ENCODE data around the gene KCNF1.

The KCNF1 gene

DNA sequence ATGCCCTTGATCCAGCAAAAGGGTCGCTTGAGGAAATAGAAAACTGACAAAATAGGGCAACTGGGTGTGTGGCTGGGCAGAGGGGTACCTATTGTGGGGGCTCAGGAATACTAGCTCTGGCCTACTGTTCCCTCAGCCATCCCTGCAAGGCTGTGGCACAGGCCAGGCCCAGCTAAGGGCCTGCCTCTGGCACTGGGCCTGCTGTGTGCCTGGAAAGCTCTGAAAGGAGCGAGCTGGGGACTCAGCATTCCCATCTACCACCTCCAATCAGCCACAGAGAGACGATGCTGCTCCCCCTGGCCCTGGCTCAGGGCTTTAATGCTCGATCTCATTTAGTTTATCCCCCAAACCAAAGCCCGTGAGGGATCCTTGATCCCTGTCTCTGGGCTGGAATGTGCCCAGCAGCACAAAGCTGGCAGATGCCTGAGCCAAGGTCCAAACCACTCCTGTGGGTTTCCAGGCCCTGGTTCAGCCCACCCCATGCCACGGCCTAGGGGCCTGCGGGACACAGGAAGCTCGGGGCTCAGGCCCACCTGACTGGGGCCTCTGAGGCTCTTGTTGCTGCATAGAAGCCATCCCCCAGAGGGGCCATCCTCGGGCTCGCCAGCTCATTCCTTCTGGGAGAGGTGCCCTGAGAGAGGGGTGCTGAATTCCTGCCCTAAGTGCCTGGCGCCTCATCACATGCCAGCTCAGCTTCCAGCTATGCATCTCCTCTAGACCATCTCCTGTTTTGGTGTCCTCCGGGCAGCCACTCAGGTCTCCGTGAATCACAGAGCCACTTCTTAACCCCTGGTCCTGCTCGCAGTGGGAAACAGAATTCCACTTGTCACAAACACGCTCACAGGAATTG, 43.0 kb upstream of the KCNF1 start:
- no peaks in the 10 kb centered on the region for H3K36me3 ChIP-seq (ENCODE audit: control insufficient read depth, insufficient read depth, low read length)
- H3K4me1 ChIP-seq (ENCODE audit: control insufficient read depth, insufficient read depth, low read length, poor library complexity, severe bottlenecking), result peaks cover 3% of the 10 kb centered on the region
- no peaks in the 10 kb centered on the region for H3K27me3 ChIP-seq (replicated peaks; ENCODE audit: control insufficient read depth, insufficient read depth, low read length, poor library complexity, severe bottlenecking)
- H3K9me3 ChIP-seq (ENCODE audit: control insufficient read depth, low read length), result no peaks in the 10 kb centered on the region
- no peak overlapping the region for H3K4me3 ChIP-seq (ENCODE audit: insufficient read depth, low read depth, low read length, poor library complexity, severe bottlenecking)
- H3K27ac ChIP-seq (ENCODE audit: insufficient read depth, low read length, poor library complexity, severe bottlenecking), result no peak overlapping the region
- no peak for DNase-seq

DNA sequence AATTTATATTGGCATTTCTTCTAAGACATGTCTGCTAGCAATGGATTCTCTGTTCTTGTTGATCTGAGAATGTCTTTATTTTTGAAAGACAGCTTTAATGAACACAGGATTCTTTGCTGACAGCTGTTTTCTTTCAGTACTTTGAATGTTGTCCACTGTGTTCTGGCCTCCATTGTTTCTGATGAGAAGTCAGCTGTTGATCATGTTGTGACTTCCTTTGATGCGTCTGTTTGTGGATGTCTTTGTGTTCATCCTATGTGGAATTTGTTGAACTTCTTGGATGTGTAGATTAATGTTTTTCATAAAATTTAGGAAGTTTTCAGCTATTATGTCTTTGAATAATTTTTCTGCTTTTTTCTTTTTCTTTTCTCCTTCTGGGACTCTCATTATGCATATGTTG, 39.8 kb upstream of the KCNF1 start:
- Histone ChIP-seq H3K27me3 (replicated peaks; ENCODE audit: control insufficient read depth, insufficient read depth, low read length, poor library complexity, severe bottlenecking) (no peaks in the 10 kb centered on the region), H3K4me1 (ENCODE audit: control insufficient read depth, insufficient read depth, low read length, poor library complexity, severe bottlenecking) (no peaks in the 10 kb centered on the region), H3K27ac (ENCODE audit: insufficient read depth, low read length, poor library complexity, severe bottlenecking) (no peak overlapping the region), H3K9me3 (ENCODE audit: control insufficient read depth, low read length) (no peaks in the 10 kb centered on the region), H3K4me3 (ENCODE audit: insufficient read depth, low read depth, low read length, poor library complexity, severe bottlenecking) (no peak overlapping the region), H3K36me3 (ENCODE audit: control insufficient read depth, insufficient read depth, low read length) (no peaks in the 10 kb centered on the region)
- no peak for DNase-seq

DNA sequence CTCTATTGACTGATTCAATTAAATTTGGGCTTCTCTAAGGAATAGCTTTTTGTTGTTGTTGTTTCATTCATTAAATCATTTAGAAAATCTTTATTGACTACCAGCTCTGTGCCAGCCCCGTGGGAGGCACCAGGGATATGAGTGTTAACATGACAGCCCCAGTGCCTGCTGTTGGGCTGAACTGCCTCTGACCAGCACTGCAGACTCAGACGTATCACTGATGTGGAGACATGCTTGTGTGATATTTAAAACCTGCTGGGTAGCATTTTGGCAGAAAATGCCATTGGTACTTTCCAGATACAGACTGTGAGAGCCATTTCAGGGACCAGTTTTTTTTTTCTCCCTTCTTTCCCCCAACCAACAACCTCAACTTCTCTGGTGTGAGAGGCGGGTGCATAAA, 38.6 kb upstream of the KCNF1 start:
- no peaks in the 10 kb centered on the region for H3K27me3 ChIP-seq (replicated peaks; ENCODE audit: control insufficient read depth, insufficient read depth, low read length, poor library complexity, severe bottlenecking)
- H3K4me3 ChIP-seq (ENCODE audit: insufficient read depth, low read depth, low read length, poor library complexity, severe bottlenecking), result no peak overlapping the region
- no peaks in the 10 kb centered on the region for H3K9me3 ChIP-seq (ENCODE audit: control insufficient read depth, low read length)
- DNase-seq, result no peak
- no peaks in the 10 kb centered on the region for H3K36me3 ChIP-seq (ENCODE audit: control insufficient read depth, insufficient read depth, low read length)
- no peak overlapping the region for H3K27ac ChIP-seq (ENCODE audit: insufficient read depth, low read length, poor library complexity, severe bottlenecking)
- no peaks in the 10 kb centered on the region for H3K4me1 ChIP-seq (ENCODE audit: control insufficient read depth, insufficient read depth, low read length, poor library complexity, severe bottlenecking)

DNA sequence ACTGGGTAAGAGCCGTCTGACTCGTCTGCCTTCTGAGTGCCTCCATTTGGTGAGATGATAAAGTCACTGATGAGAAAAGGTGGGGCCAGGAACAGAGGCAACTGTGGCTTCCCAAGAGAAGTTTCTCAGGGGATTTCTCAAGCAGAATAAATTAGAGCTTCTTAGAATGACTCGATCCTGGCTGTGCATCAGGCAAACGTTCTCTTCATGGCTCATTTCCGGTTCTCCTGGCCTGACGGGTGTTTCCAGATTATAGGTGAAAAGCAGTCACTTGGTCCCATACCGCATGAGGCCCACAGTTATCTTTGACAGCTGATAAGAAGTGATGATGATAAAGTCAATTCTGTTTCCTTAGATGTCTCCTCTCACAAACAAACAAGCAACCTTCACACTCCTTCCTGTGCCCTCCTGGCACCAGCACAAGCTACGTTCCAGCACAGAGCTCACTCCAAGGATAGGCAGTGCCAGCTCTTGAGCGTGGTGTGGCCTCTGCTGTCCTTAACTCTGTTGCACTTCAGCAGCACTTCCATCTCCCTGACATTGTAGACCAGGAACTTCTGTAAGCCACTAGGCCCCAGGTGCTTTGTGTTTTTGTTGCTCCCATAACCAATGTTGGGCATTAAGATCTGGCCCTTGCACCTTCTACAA, 37.8 kb upstream of the KCNF1 start:
- H3K4me3 ChIP-seq (ENCODE audit: insufficient read depth, low read depth, low read length, poor library complexity, severe bottlenecking), result no peak overlapping the region

DNA sequence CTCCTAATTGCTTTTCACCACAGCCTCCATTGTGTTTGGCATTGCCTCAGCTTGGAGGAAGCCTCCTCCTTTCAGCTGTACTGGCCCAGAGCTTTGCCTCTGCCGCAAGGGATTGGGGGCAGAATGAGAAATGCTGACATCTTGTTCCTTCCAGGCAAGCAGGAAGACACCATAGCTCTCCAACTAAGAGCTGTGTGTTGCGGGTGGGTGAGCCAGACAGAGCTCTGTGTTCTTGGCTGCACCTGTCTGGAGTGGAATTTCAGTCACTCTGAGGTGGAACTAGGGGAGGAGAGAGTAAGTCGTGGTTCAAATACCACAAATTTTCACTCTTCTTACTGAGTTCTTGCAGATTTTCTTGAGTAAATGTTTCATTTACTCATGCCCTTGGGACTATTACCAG, 36.6 kb upstream of the KCNF1 start:
- H3K36me3 ChIP-seq (ENCODE audit: control insufficient read depth, insufficient read depth, low read length), result no peaks in the 10 kb centered on the region
- no peak overlapping the region for H3K4me3 ChIP-seq (ENCODE audit: insufficient read depth, low read depth, low read length, poor library complexity, severe bottlenecking)
- H3K9me3 ChIP-seq (ENCODE audit: control insufficient read depth, low read length), result no peaks in the 10 kb centered on the region
- no peaks in the 10 kb centered on the region for H3K4me1 ChIP-seq (ENCODE audit: control insufficient read depth, insufficient read depth, low read length, poor library complexity, severe bottlenecking)
- H3K27ac ChIP-seq (ENCODE audit: insufficient read depth, low read length, poor library complexity, severe bottlenecking), result no peak overlapping the region
- DNase-seq, result no peak
- no peaks in the 10 kb centered on the region for H3K27me3 ChIP-seq (replicated peaks; ENCODE audit: control insufficient read depth, insufficient read depth, low read length, poor library complexity, severe bottlenecking)

More for the DNA sequence above, 37.8 kb upstream of the KCNF1 start:
- no peak overlapping the region for H3K27ac ChIP-seq (ENCODE audit: insufficient read depth, low read length, poor library complexity, severe bottlenecking)
- H3K4me1 ChIP-seq (ENCODE audit: control insufficient read depth, insufficient read depth, low read length, poor library complexity, severe bottlenecking), result no peaks in the 10 kb centered on the region
- H3K36me3 ChIP-seq (ENCODE audit: control insufficient read depth, insufficient read depth, low read length), result no peaks in the 10 kb centered on the region
- no peak for DNase-seq
- H3K27me3 ChIP-seq (replicated peaks; ENCODE audit: control insufficient read depth, insufficient read depth, low read length, poor library complexity, severe bottlenecking), result no peaks in the 10 kb centered on the region
- H3K9me3 ChIP-seq (ENCODE audit: control insufficient read depth, low read length), result no peaks in the 10 kb centered on the region

DNA sequence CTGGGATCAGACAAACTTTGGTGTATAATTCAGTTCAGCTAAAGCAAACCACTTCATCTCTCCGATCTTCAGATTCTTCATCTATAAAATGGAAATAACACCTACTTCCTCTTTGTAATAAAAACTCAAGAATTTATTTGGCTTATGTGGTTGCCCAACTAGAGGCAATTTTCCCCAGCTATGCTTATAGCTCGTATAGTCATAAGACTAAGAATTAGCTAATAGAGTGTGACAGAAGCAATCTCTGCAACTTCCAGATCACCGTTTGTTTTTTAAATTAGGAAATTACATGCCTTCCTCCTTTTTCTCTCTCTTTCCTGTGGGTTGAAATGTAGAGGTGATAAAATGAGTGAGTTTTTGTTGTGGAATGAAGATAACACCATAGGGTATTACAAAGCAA, 35.3 kb upstream of the KCNF1 start:
- no peak overlapping the region for H3K27ac ChIP-seq (ENCODE audit: insufficient read depth, low read length, poor library complexity, severe bottlenecking)
- no peaks in the 10 kb centered on the region for H3K36me3 ChIP-seq (ENCODE audit: control insufficient read depth, insufficient read depth, low read length)
- no peaks in the 10 kb centered on the region for H3K27me3 ChIP-seq (replicated peaks; ENCODE audit: control insufficient read depth, insufficient read depth, low read length, poor library complexity, severe bottlenecking)
- DNase-seq, result no peak
- H3K9me3 ChIP-seq (ENCODE audit: control insufficient read depth, low read length), result no peaks in the 10 kb centered on the region
- no peaks in the 10 kb centered on the region for H3K4me1 ChIP-seq (ENCODE audit: control insufficient read depth, insufficient read depth, low read length, poor library complexity, severe bottlenecking)
- H3K4me3 ChIP-seq (ENCODE audit: insufficient read depth, low read depth, low read length, poor library complexity, severe bottlenecking), result no peak overlapping the region

DNA sequence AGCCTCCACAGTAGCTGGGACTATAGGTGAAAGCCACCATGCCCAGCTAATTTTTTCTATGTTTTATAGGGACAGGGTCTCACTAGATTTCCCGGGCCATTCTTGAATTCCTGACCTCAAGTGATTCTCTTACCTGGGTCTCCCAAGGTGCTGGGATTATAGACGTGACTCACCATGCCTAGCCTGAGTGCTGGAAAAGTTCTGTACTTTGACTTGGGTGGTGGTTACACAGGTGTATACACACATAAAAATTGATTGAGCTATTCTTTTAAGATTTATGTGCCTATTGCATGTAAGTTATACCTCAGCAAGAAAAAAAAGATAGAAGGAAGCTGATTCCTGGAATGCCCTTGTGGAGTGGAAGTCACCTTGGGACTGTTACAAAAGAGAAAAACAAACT, 34.8 kb upstream of the KCNF1 start:
- no peaks in the 10 kb centered on the region for H3K27me3 ChIP-seq (replicated peaks; ENCODE audit: control insufficient read depth, insufficient read depth, low read length, poor library complexity, severe bottlenecking)

DNA sequence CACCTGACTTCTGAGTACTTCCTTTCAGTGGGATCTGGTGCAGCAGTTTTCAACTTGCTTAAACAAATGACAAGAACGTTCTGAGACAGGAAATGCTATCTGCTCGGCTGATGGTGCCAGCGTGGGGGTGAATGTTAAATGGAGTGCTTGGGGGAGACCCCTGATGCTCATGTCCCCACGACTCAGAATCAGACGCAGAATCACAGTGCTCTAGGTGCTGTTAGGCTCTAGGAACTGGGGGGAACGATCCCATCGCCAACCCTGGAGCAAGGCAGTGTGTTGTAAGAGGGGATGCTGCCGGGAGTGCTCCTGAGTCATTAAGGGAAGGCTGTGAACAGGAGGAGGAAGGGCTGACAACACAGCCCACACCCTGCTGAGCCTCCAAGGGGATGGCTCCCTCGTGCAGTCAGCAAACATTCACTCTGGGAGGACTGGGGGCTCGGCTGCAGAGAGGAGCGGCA, 34.1 kb upstream of the KCNF1 start:
- no peak for DNase-seq
- Histone ChIP-seq H3K4me3 (ENCODE audit: insufficient read depth, low read depth, low read length, poor library complexity, severe bottlenecking) (no peak overlapping the region), H3K9me3 (ENCODE audit: control insufficient read depth, low read length) (no peaks in the 10 kb centered on the region), H3K4me1 (ENCODE audit: control insufficient read depth, insufficient read depth, low read length, poor library complexity, severe bottlenecking) (no peaks in the 10 kb centered on the region), H3K36me3 (ENCODE audit: control insufficient read depth, insufficient read depth, low read length) (no peaks in the 10 kb centered on the region), H3K27ac (ENCODE audit: insufficient read depth, low read length, poor library complexity, severe bottlenecking) (no peak overlapping the region), H3K27me3 (replicated peaks; ENCODE audit: control insufficient read depth, insufficient read depth, low read length, poor library complexity, severe bottlenecking) (no peaks in the 10 kb centered on the region)

More for the DNA sequence above, 34.8 kb upstream of the KCNF1 start:
- DNase-seq, result no peak
- Histone ChIP-seq H3K27ac (ENCODE audit: insufficient read depth, low read length, poor library complexity, severe bottlenecking) (no peak overlapping the region), H3K9me3 (ENCODE audit: control insufficient read depth, low read length) (no peaks in the 10 kb centered on the region), H3K36me3 (ENCODE audit: control insufficient read depth, insufficient read depth, low read length) (no peaks in the 10 kb centered on the region), H3K4me1 (ENCODE audit: control insufficient read depth, insufficient read depth, low read length, poor library complexity, severe bottlenecking) (no peaks in the 10 kb centered on the region), H3K4me3 (ENCODE audit: insufficient read depth, low read depth, low read length, poor library complexity, severe bottlenecking) (no peak overlapping the region)

DNA sequence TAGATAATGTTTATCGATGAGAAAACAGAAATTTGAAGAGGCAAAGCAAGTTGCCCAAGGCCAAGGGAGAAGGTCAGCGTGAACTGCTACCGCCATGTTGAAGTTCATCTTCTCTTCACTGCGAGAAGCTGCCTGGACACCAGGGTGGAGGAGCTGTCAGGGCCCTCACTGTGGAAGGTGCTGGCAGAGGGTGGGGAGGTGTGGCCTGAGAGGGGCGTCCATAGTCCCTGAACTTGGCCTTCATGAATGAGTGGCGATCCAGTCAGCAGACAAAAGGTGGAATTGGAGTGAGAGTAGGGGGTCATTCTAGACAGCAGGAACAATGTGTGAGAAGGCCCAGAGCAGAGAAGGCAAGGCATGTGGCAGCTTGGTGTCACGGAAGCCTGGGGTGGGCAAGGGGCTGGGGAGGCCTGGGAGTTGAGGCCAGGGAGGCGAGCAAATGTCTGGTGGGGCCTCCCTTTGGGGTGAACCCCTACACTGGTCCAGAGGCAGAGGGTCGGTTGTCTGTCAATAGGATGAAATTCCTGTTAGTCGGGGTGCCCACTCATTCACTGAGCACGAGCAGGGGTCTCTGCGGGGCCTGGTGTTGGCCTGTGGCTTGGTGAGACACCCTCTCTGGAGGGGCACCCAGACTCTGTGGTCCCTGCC, 33.3 kb upstream of the KCNF1 start:
- H3K4me3 ChIP-seq (ENCODE audit: insufficient read depth, low read depth, low read length, poor library complexity, severe bottlenecking), result no peak overlapping the region
- no peaks in the 10 kb centered on the region for H3K9me3 ChIP-seq (ENCODE audit: control insufficient read depth, low read length)
- no peaks in the 10 kb centered on the region for H3K4me1 ChIP-seq (ENCODE audit: control insufficient read depth, insufficient read depth, low read length, poor library complexity, severe bottlenecking)
- H3K27me3 ChIP-seq (replicated peaks; ENCODE audit: control insufficient read depth, insufficient read depth, low read length, poor library complexity, severe bottlenecking), result no peaks in the 10 kb centered on the region
- H3K36me3 ChIP-seq (ENCODE audit: control insufficient read depth, insufficient read depth, low read length), result no peaks in the 10 kb centered on the region
- H3K27ac ChIP-seq (ENCODE audit: insufficient read depth, low read length, poor library complexity, severe bottlenecking), result no peak overlapping the region
- no peak for DNase-seq

DNA sequence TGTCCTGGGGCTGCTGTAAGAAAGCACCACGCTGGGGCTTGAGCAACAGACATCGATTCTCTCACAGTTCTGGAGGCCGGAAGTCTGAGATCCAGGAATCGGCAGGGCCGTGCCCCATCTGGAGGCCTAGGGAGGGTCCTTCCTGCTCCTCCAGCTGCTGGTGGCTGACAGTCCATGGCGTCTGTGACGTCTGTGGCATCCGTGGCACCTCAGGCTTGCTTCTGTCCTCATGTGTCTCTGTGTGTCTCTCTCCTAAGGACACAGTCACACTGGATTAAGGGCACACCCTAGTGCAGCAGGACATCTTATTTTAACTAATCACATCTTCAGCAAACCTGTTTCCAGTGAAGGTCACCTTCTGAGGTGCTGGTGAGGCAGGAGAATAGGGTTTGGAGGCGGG, 32.6 kb upstream of the KCNF1 start:
- Histone ChIP-seq H3K36me3 (ENCODE audit: control insufficient read depth, insufficient read depth, low read length) (no peaks in the 10 kb centered on the region), H3K4me3 (ENCODE audit: insufficient read depth, low read depth, low read length, poor library complexity, severe bottlenecking) (no peak overlapping the region)

More for the DNA sequence above, 32.6 kb upstream of the KCNF1 start:
- no peaks in the 10 kb centered on the region for H3K9me3 ChIP-seq (ENCODE audit: control insufficient read depth, low read length)
- DNase-seq, result no peak
- no peaks in the 10 kb centered on the region for H3K27me3 ChIP-seq (replicated peaks; ENCODE audit: control insufficient read depth, insufficient read depth, low read length, poor library complexity, severe bottlenecking)
- H3K4me1 ChIP-seq (ENCODE audit: control insufficient read depth, insufficient read depth, low read length, poor library complexity, severe bottlenecking), result no peaks in the 10 kb centered on the region
- no peak overlapping the region for H3K27ac ChIP-seq (ENCODE audit: insufficient read depth, low read length, poor library complexity, severe bottlenecking)
